ENCODE data around the gene DAB1.

DAB1 gene

DNA sequence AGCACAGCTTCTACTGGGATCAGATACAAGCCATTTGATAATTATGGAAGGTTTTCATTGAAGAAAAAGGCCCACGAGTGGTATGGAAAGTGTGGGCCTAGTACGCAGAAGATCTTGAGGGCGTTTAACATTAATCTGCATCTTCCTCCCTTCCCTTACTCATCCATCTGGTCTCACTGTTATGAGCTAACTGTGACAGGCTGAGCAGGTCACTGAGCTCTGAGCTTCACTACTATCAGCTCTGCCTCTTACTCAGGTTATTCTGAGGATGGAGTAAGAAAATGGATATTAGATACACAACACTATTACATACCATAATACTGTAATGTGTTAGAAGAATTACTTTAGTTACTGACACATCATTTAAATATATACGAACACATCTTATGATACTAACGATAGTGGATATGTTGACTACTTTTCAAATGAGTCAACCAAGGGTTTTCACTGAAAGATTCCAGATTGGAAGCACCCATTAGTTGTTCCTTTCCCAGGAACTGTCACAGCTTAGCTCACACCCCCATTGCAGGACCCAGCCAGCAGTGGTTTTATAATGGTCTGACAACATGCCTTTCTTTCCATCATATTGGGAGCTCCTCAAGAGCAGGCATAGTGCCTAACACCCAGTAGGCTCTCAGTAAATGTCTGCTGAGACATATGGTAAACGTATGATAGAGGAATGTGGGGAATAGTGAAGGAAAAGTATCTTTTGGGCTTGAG, 360.3 kb downstream of the DAB1 start:
- Histone ChIP-seq H3K36me3 (ENCODE audit: insufficient read depth, low read length) (no peaks in the 10 kb centered on the region), H3K4me1 (ENCODE audit: insufficient read depth, low read length) (no peaks in the 10 kb centered on the region), H3K9ac (ENCODE audit: low read depth, low read length) (no peak overlapping the region), H3K9me3 (ENCODE audit: control insufficient read depth, insufficient read depth, low read length) (no peaks in the 10 kb centered on the region)

DNA sequence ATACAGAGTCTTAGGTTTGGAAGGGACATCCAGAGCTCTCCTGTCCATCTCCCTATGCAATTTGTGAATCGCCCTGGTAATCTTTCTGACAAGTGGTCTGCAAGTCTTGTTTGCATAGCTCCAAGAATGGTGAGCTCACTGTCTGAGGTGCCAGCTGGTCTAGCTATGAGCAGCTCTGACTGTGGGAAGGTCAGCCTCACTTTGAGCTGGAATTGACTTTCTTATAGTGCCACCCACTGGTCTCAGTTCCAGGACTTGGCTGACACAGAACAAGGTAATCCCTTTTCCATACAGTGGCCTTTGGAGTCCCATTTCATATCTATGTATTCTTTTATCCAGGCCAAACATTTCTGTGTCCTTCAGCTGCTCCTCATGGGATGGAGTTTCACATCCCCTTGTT, 362.5 kb downstream of the DAB1 start:
- H3K9me3 ChIP-seq (ENCODE audit: control insufficient read depth, insufficient read depth, low read length) = no peaks in the 10 kb centered on the region
- H3K36me3 ChIP-seq (ENCODE audit: insufficient read depth, low read length) = no peaks in the 10 kb centered on the region
- H3K9ac ChIP-seq (ENCODE audit: low read depth, low read length) = no peak overlapping the region
- H3K4me1 ChIP-seq (ENCODE audit: insufficient read depth, low read length) = no peaks in the 10 kb centered on the region

DNA sequence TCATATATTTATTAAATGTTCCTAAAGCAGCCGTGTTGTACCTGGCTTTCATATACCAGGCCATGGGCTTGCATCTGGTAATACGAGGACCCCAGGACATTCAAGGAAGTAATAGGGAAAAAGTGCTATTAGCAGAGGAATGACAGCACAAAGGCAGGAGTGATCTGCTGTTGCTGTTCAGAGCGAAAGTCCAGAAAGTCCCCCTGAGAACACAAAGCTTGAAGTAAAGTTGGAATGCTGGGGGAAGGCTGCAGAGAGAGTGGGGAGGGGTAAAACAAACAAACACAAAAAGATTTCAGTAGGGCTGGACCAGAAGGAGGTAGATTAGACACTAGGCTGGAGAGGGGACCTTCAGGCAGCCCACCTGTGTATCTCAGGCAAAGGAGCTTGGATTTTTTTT, 363.4 kb downstream of the DAB1 start:
- no peaks in the 10 kb centered on the region for H3K9me3 ChIP-seq (ENCODE audit: control insufficient read depth, insufficient read depth, low read length)
- H3K4me1 ChIP-seq (ENCODE audit: insufficient read depth, low read length) = no peaks in the 10 kb centered on the region
- no peaks in the 10 kb centered on the region for H3K36me3 ChIP-seq (ENCODE audit: insufficient read depth, low read length)
- no peak overlapping the region for H3K9ac ChIP-seq (ENCODE audit: low read depth, low read length)

DNA sequence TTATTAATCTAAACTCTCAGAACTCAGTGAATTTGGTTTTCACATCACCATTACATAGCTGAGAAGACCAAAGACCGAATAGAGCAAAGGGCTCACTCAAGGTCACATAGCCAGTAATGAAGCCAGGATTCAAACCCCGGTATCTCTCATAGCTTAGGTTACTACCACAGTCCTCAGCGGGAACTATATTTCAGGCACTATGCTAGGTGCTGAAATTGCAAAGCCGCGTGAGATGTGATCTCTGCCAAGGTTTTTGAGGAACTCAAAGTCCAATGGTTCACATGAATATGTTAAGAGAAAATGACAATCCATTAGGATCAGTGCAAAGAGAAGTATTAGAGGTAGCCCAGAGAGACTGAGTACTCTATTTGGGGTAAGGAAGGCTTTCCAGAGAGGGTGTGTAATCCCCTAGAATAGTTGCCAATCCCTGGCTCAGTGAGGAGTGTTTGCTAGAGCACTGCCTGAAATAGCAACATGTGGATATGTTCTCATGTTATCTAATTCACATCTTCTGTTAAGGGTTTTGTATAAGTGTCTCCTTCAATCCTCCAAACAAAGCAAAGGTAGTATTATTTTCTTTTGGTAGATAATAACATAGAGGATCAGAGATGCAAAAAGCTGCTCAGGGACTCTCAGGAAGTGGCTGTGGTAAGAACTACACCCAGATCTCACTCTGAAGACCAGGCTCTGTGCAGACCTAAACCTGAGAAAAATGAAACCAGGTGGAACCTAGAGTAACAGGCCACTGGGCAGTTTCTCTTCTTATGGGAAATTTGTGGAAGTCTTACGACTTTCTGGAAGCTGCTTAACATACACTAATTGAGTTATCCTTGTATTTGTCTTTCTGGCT, 365.0 kb downstream of the DAB1 start:
- Histone ChIP-seq H3K9ac (ENCODE audit: low read depth, low read length) (no peak overlapping the region), H3K4me1 (ENCODE audit: insufficient read depth, low read length) (no peaks in the 10 kb centered on the region), H3K36me3 (ENCODE audit: insufficient read depth, low read length) (no peaks in the 10 kb centered on the region), H3K9me3 (ENCODE audit: control insufficient read depth, insufficient read depth, low read length) (no peaks in the 10 kb centered on the region)

DNA sequence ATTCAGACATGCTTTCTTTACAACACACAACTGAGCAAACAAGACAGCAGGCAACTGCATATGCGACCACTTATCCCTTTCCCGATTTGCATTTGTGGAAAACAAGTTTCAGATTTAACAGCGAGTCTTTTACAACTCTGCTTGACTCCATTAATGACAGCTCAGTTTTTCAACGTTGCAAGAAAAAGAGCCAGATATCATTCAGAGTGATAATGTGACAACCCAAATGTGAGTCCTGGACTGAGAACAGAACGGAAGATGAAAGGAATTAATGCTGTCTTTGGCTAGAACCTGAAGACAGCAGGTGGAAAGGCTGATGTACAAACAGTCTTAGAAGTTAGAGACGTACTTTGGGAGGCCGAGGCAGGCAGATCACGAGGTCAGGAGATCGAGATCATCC, 375.0 kb downstream of the DAB1 start:
- Histone ChIP-seq H3K4me1 (ENCODE audit: insufficient read depth, low read length) (peaks cover 7% of the 10 kb centered on the region; the same call in 1 of the 2 replicates), H3K36me3 (ENCODE audit: insufficient read depth, low read length) (no peaks in the 10 kb centered on the region), H3K9ac (ENCODE audit: low read depth, low read length) (no peak overlapping the region), H3K9me3 (ENCODE audit: control insufficient read depth, insufficient read depth, low read length) (no peaks in the 10 kb centered on the region)

DNA sequence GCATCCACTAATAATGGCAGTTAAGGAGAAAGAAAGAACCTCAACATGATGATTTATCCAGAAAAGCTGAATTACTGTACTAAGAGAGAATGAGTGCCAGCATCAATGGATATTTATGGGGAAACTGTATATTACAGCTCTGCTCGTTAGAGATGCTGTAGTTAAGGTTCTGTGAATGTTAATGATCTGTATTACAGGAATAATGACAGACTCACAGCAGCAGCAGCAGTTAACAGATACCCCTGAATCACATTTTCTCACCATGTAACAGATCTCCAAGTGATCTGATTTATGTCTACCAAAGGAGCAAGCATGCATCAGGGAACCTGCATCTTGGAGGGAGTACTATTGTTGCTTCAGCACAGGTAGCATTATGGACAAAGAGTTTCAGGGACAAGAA, 377.4 kb downstream of the DAB1 start:
- Histone ChIP-seq H3K4me1 (ENCODE audit: insufficient read depth, low read length) (peaks cover 7% of the 10 kb centered on the region; the same call in 1 of the 2 replicates), H3K9ac (ENCODE audit: low read depth, low read length) (no peak overlapping the region), H3K9me3 (ENCODE audit: control insufficient read depth, insufficient read depth, low read length) (no peaks in the 10 kb centered on the region), H3K36me3 (ENCODE audit: insufficient read depth, low read length) (no peaks in the 10 kb centered on the region)

DNA sequence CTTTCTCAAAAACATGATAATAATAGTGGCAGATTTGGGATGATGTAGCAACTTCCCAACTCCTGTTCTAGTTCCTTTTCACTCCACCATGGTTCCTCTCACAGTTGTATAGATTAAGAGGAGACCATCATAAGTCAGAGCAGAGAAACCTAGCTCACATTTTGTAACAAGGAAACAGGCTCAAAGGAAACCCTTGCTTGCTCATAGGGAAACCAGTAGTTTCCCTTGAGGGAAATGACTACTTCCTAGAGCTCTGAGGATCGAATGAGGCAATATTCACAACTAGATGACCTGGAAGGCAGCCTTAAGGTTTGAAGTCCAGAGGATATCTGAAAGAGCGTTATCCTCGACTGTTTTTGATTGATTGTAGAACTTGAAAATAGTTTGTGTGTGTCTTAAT, 382.0 kb downstream of the DAB1 start:
- Histone ChIP-seq H3K9me3 (ENCODE audit: control insufficient read depth, insufficient read depth, low read length) (no peaks in the 10 kb centered on the region), H3K9ac (ENCODE audit: low read depth, low read length) (no peak overlapping the region), H3K4me1 (ENCODE audit: insufficient read depth, low read length) (no peaks in the 10 kb centered on the region), H3K36me3 (ENCODE audit: insufficient read depth, low read length) (no peaks in the 10 kb centered on the region)

DNA sequence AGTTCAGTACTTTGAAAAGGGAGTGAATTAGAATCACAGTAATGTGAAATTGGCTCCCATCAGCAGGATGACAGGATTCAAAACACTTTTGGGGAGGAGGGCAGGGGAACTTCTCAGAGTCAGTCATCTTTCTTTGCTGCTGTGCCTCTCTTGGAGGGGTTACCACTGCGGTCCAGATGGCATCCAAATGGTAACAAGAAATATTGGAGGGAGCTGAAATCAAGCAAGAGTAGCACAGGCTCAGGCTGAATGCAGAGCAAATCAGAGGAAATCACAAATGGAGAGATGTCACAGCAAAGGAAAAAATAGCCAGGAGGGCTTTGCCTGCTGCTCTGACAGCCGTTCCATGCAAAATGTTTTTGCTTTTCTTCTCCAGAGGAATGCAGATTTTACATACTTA, 383.0 kb downstream of the DAB1 start:
- Histone ChIP-seq H3K4me1 (ENCODE audit: insufficient read depth, low read length) (no peaks in the 10 kb centered on the region), H3K9me3 (ENCODE audit: control insufficient read depth, insufficient read depth, low read length) (no peaks in the 10 kb centered on the region), H3K9ac (ENCODE audit: low read depth, low read length) (no peak overlapping the region), H3K36me3 (ENCODE audit: insufficient read depth, low read length) (no peaks in the 10 kb centered on the region)

DNA sequence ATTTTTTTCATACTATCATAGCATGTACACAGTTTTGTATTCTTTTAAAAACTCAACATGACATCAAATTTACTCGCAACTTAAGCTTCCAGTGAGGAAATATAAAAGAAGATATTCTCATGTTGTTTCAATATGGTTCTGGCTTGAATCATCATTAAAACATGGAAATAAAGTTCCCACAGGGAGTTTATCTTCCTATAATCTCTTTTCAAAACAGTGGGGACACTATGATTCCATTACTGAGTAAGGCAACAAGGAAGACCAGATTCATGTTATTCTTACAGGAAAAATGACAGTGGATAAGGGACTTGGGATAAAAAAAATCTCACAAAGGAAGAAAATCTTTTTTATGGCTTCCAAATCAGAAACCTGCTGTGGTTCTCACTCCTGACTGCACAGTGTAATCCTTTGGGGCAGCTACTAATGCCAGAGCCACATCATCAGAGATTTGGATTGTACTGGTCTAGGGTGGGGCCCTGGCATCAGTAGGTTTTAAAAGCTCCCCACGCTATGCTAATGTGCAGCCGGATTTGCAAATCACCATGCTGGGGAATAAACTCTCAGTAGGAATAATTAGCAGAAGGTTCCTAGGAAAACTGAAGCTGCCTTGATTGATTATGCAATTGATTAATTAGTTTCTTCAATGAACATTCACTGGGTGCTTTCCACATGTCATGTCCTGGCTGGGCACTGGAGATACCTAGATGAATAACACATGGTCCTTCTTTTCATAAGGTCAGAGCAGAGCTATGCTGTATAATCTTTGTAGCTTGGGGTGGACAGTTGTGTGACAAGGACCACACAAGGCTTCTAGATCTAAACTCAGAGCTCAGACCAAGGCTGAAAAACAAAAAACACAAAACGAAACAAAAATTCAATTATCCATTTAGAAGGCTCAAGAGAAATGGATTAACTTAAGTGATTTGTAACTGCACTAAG, 386.9 kb downstream of the DAB1 start:
- Histone ChIP-seq H3K36me3 (ENCODE audit: insufficient read depth, low read length) (no peaks in the 10 kb centered on the region), H3K9ac (ENCODE audit: low read depth, low read length) (no peak overlapping the region), H3K4me1 (ENCODE audit: insufficient read depth, low read length) (no peaks in the 10 kb centered on the region), H3K9me3 (ENCODE audit: control insufficient read depth, insufficient read depth, low read length) (no peaks in the 10 kb centered on the region)

DNA sequence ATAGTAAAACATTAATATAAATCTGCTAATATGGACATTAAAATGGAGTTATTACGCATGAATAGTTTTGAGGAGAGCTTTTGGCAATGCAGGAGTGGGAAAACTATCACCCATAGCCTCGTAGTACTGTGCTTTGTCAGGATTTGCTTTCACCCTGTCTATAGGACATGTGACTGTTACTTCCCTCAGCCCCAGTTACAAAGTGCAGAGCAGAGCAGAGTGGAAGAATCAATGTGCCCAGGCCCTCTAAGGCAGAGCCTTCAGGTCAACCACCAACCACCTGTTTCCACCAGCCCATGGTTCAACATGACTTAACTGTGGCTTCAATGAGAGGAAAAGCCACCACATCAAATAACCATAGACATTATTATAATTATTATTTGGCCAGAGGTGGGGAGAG, 389.1 kb downstream of the DAB1 start:
- Histone ChIP-seq H3K4me1 (ENCODE audit: insufficient read depth, low read length) (no peaks in the 10 kb centered on the region), H3K9ac (ENCODE audit: low read depth, low read length) (no peak overlapping the region), H3K9me3 (ENCODE audit: control insufficient read depth, insufficient read depth, low read length) (no peaks in the 10 kb centered on the region), H3K36me3 (ENCODE audit: insufficient read depth, low read length) (no peaks in the 10 kb centered on the region)

DNA sequence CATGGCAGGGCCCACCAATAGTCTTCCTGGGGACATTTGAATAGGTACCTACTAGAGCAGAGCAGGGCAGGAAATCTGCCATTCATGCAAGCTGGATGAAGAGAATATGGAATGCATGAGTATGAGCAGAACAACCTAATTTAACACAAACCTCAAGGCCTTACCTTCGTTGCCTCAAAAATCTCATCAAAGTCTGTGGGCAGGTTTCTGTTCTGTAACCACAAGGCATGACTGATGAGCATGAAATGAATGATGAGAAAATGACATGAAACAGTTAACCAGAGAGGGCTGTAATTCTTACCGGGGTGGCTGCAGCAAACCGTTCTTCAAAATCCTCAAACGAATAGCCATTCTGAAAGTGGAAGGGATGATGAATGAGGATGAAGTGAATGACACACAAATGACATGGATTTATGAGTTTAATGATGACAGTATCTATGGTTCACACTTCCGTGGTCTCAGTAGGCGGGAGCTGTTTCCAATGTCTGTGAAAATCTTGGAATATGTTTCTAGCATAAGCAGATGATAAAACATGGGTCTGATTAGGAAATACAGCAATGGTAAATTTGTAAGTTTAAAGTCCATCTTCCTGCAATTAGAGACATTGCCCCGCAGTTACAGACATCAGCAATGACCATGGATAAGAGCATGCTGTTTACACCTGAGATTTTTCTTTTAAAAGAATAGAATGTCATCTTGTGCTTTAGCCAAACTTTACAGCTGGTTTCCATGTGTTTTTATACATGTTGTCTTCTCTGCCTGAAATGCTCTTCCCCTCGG, 390.4 kb downstream of the DAB1 start:
- Histone ChIP-seq H3K9ac (ENCODE audit: low read depth, low read length) (no peak overlapping the region), H3K36me3 (ENCODE audit: insufficient read depth, low read length) (no peaks in the 10 kb centered on the region), H3K4me1 (ENCODE audit: insufficient read depth, low read length) (no peaks in the 10 kb centered on the region), H3K9me3 (ENCODE audit: control insufficient read depth, insufficient read depth, low read length) (no peaks in the 10 kb centered on the region)

DNA sequence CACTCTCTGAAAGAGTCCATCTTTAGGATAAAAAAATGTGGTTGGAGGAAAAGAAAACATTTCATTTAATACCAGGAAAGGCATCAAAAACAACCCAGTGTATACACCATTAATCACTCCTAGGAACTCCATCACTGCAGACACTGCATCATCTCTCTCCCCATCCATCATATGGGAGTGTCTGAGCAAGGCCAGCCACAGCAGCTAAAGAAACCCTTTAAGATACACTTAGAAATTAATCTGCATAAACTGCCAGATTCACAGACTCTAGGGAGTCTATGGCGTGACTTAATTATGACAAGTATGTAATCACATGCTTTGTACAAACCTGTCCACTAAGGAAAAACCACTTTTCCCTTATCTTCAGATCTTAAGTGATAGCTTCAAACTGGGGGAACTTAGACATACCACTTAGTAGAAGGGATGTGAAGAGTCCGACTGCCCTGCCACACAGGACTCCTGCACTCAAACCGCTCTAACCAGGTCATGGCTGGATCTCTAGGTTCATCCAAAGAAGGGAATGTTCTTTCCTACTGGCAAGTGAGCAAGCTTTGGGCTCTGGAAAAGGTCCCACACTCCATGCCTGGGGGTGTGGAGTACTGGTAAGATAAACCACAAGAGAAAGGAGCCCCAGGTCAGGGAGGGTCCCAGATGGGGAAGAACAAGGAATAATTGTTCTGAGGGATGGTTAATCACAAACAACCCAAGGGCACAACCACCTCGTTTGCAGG, 397.1 kb downstream of the DAB1 start:
- no peak overlapping the region for H3K9ac ChIP-seq (ENCODE audit: low read depth, low read length)
- no peaks in the 10 kb centered on the region for H3K9me3 ChIP-seq (ENCODE audit: control insufficient read depth, insufficient read depth, low read length)
- H3K4me1 ChIP-seq (ENCODE audit: insufficient read depth, low read length) = no peaks in the 10 kb centered on the region
- H3K36me3 ChIP-seq (ENCODE audit: insufficient read depth, low read length) = no peaks in the 10 kb centered on the region

DNA sequence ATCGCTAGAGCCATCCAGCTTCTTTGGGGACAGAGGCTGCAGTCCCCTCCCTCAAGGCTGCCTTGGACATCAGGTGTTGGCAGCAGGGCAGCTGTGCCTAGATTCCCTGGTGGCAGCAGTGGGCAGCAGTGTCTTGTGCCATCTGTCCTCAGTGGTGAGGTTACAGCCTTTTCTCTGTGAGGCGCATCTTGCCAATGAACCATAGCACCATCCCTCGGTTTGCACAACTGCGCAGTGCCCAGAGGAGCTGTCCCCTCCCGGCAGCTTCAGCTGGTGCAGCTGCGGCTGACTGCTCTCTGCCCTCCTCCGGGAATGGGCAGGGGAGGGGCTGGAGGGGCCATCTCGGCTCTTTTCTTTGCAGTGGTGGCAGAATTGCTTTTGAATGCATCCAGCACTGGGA, 399.0 kb downstream of the DAB1 start:
- H3K9me3 ChIP-seq (ENCODE audit: control insufficient read depth, insufficient read depth, low read length) = no peaks in the 10 kb centered on the region
- H3K9ac ChIP-seq (ENCODE audit: low read depth, low read length) = no peak overlapping the region
- H3K36me3 ChIP-seq (ENCODE audit: insufficient read depth, low read length) = no peaks in the 10 kb centered on the region
- no peaks in the 10 kb centered on the region for H3K4me1 ChIP-seq (ENCODE audit: insufficient read depth, low read length)
